GM18870 (cell line): ENCODE measurements around the gene GSDME.

ENCODE experiments used
- ATAC-seq: cut with Tn5 transposase; IDR thresholded peaks from one replicate; pipeline ENCODE4 v1.9.1; 2021; ENCODE audit warnings: moderate library complexity; ENCODE audit not compliant: unreplicated experiment

Gene GSDME

DNA sequence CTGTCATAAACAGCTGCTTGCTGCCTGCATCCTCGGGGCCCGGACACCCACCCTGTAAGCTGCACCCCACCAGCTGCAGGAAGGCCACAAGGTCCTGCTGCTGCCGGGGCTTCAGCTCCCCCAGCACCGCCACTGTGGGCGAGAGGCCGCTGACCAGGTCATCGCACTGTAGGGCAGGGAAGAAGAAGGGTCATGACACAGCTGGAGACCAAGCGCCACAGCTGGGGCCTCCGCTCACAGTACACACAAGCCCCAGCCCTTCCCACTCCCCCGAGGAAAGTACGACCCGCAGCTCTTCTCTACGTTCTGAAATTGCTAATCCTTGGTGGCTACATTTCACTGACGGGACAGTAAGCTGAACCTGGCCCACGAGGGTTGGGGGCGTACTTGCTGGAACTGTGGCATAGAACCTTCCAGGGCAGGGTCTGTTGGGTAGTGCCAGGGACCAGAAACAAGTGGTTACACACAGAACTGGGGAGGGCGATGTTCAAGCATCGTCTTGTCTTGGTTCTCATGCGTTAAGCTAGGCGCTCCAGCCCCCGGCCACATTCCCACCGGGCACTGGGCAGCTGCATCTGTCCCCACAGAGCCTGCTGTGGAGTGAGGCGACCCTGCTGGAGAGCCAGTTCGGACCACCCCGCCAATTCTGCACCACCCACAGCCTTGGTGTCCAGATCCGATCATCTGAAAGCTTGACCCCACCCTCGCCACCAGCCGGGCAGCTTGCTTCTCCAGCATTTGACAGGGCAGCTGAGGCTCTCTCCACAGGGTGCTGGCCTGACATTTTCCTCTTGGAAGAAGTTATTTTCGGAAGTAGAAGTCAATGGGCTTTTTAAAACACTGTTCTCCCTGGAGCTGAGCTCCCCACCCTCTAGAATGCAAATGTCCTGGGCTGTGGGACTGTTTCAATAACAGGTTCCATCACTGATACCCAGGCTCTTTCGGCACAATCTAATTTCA is 50.8 kb downstream of the GSDME start:
- ATAC-seq, result no peak

GRCh38 chr7:24705461-24705954 is 51.8 kb downstream of the GSDME start:
- no peak for ATAC-seq

DNA sequence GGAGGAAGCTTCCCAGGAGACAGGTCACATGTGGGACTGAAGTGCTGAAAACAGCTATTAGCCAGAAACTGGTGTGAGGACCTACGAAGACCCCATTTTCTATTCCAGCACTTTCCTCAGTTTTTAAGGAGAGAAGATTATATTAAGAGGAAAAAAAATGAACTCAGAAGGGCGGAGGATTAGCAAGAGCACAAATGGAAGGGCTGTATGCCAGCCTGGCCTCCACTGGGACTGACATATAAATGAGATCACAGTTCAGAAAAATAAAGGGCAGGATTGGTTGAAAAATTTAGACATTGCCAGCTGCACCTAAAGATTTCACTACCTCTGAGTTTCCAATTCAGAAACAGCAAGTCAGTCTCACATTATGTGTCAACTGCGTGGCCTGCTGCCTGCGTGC is 53.0 kb downstream of the GSDME start:
- no peak for ATAC-seq

DNA sequence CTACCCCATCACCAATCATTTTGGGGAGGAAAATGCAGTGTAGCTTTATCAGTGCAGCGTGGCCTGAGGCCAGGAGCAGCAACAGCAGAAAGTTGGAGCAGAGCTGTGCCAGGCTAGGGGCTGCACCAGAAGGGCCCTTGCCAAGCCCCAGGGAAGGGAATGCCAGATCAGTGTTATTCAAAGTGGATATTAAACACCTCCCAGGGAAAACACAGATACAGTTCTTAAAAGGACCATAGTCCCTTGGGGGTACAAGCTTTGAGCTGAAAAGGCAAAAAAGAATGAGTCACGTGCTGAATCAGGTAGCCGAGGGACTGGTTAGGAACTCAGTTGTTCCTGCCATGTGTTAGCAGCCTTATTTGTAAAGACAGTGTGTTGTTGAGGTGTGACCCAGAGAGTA is 54.0 kb downstream of the GSDME start:
- no peak for ATAC-seq

DNA sequence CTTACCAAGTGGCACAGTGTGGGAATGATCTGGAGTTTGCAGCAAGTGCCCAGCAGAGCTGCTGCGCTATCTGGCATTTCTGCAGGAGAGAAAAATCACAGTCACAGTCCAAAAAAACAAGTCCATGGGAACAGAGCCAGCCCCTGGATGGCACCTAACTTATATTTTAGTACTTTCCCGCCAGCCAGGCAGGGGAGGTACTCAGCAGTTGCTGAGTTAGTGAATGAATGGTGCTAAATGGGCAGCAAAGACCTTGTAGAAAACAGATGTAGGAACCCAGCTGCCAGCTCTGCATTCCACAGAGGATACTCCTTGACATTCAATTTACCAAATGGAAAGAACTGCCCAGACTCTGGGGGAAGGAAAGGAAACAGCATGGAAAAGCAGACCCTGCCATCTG is 54.5 kb downstream of the GSDME start:
- ATAC-seq, result no peak

- ATAC-seq, result no peak
Observed at GRCh38 chr7:24701261-24702235, 55.7 kb downstream of the GSDME start.

- ATAC-seq, result no peak
Observed at GRCh38 chr7:24700521-24701260, 56.6 kb downstream of the GSDME start.

DNA sequence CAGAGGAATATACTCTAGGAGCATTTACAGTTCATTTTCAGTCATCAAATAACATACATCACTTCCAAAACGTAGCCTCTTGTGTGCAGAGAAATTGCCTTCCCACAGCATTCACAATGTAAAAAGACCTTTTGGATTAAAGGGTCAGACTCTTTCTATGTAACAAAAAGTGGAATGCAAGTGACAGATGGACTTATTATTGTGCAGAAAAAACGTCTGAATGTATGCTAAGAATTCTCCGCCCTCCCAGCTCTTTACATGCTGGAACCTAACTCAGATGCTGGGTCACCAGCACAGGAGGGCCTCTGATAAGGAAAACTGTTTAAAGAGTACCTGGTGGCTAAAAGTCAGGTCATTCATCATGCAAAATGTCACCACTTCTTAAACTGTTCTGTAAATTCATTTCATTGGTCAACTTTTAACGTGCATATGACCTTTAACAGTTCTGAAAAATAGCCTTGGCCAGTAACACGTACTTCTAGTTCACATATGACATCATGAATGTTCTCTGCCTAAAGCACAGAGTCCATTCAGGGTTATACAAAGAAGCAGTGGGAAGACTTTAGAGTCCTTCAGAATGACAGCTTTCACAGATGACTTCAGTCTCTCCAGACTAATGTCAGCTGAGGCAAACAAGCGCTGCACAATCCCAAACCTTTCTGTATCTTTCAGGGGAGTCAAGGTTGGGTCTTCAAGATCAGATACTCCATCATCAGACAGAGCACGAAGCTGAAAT is 58.6 kb downstream of the GSDME start:
- ATAC-seq, result no peak

DNA sequence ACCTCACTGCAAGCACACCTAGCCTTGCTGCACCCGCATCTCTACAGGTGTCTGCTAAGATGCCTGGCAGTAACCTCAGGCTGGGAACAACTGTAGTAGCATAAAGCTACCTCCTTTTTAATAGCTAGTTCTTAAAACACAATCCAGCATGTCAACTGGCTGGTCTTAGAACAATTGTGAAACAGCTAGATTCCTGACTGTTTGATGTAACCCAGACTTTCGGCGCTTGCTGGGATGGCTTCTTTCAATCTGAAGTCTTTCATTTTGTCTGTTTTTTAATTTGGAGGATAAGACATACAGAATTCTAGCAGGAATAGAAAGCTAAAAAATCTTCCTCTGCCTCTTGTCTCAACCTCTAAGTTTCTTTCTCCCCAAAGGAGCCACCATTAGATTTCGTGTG is 59.8 kb downstream of the GSDME start:
- no peak for ATAC-seq

GRCh38 chr7:24692592-24692991 is 64.7 kb downstream of the GSDME start:
- ATAC-seq, result no peak

DNA sequence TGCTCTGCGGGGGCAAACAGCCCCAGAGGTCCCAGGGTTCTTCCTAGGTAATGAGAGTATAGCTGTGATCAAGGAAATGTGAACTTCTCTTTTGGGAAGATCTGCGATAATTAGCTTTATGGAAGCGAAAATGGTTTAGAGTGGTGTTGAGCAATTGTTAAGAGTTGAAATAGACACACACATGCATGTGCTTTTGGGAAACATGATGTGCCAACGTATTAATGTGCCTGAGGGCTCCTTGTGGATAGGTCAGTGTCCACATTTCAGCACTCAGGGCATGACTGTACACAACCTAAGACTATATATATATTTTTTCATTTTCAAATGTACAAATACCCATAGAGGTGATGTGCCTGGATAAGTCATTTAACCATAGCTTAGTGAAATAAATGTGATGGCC is 67.0 kb downstream of the GSDME start:
- ATAC-seq, result no peak

DNA sequence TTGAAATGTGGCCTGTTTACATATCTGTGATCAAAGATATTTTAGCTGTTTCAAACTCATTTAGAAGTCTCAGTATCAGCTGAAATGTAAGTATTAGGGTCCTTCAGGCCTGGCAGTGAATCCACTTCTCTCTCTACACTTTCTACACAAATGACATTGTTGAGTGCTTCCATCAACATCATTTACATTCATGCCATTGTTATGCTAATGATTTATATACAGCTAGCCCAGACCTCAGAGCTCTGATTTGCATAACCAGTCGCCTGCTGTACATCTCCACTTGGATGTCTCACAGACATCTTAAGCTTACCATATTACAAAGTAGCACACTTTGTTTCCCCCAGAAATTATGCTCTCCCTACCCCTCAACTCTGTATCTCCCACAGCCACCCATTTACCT is 71.6 kb downstream of the GSDME start:
- no peak for ATAC-seq

GRCh38 chr7:24670782-24671181 is 86.5 kb downstream of the GSDME start:
- no peak for ATAC-seq

- no peak for ATAC-seq
Observed at GRCh38 chr7:24669971-24670591, 87.2 kb downstream of the GSDME start.

GRCh38 chr7:24668927-24669635 is 88.2 kb downstream of the GSDME start:
- no peak for ATAC-seq

GRCh38 chr7:24665564-24666294 is 91.5 kb downstream of the GSDME start:
- ATAC-seq, result no peak

DNA sequence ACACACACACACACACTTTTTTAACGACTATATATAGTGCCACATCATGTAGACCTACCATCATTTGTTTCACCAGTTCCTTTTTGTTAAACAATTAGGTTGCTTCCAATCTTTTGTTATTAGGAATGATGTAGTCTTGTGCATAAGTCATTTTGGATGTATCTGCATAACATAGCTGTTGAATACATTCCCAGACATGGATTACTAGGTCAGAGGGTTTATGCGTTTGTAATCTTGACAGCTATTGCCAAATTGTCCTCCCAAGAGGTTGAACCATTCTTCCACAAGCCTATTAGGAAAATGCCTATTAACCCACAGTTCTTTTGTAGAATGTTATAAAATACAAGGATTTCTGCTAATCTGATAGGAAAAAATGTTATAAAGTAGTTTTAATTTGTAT is 96.7 kb downstream of the GSDME start:
- ATAC-seq, result no peak

DNA sequence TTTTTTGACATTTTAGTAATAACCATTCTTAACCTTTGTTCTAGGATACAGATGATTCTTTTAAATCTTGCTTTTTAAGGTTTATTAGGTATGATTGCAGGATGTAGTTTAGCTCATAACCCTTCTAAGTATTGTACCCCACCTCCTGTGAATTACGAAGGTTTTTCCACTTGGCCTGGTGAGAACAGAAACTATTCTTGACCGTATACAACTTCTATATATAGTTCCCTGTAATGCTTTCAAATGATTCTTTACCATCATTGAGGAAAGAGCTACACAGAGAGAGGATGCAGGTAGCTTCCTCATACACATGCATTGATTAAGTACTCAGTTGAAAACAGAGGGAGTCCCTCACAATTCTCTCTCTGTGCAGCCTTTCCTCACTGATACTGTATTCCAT is 97.8 kb downstream of the GSDME start:
- ATAC-seq, result peak; percentile 70
